ENCODE results near the gene TAF1C.

- no peak for TF ChIP-seq EZH2 (optimal IDR thresholded peaks at IDR 0.05; ENCODE audit: low read depth, low read length)
- TF ChIP-seq CTCF (IDR thresholded peaks at IDR 0.05; ENCODE audit: low read length) = no peak
- TF ChIP-seq EZH2phosphoT487 (IDR thresholded peaks at IDR 0.05; ENCODE audit: low read length) = no peak
Observed at GRCh38 chr16:84161801-84162200, 25.1 kb downstream of the TAF1C start.
